Measurements from ENCODE around the gene CDON. TPM values are rescaled to one million over a fixed set of nuclear protein-coding genes. Genes with fewer than 3 reads are reported as not detected.

CDON gene, protein sequence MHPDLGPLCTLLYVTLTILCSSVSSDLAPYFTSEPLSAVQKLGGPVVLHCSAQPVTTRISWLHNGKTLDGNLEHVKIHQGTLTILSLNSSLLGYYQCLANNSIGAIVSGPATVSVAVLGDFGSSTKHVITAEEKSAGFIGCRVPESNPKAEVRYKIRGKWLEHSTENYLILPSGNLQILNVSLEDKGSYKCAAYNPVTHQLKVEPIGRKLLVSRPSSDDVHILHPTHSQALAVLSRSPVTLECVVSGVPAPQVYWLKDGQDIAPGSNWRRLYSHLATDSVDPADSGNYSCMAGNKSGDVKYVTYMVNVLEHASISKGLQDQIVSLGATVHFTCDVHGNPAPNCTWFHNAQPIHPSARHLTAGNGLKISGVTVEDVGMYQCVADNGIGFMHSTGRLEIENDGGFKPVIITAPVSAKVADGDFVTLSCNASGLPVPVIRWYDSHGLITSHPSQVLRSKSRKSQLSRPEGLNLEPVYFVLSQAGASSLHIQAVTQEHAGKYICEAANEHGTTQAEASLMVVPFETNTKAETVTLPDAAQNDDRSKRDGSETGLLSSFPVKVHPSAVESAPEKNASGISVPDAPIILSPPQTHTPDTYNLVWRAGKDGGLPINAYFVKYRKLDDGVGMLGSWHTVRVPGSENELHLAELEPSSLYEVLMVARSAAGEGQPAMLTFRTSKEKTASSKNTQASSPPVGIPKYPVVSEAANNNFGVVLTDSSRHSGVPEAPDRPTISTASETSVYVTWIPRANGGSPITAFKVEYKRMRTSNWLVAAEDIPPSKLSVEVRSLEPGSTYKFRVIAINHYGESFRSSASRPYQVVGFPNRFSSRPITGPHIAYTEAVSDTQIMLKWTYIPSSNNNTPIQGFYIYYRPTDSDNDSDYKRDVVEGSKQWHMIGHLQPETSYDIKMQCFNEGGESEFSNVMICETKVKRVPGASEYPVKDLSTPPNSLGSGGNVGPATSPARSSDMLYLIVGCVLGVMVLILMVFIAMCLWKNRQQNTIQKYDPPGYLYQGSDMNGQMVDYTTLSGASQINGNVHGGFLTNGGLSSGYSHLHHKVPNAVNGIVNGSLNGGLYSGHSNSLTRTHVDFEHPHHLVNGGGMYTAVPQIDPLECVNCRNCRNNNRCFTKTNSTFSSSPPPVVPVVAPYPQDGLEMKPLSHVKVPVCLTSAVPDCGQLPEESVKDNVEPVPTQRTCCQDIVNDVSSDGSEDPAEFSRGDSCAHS (N-terminal part only)
- total RNA-seq (2022; extraction: Qiagen RNA extraction; ENCODE audit: low read depth): 2.0 to 3.7 TPM (median 2.8 TPM) in 5 replicates

DNA sequence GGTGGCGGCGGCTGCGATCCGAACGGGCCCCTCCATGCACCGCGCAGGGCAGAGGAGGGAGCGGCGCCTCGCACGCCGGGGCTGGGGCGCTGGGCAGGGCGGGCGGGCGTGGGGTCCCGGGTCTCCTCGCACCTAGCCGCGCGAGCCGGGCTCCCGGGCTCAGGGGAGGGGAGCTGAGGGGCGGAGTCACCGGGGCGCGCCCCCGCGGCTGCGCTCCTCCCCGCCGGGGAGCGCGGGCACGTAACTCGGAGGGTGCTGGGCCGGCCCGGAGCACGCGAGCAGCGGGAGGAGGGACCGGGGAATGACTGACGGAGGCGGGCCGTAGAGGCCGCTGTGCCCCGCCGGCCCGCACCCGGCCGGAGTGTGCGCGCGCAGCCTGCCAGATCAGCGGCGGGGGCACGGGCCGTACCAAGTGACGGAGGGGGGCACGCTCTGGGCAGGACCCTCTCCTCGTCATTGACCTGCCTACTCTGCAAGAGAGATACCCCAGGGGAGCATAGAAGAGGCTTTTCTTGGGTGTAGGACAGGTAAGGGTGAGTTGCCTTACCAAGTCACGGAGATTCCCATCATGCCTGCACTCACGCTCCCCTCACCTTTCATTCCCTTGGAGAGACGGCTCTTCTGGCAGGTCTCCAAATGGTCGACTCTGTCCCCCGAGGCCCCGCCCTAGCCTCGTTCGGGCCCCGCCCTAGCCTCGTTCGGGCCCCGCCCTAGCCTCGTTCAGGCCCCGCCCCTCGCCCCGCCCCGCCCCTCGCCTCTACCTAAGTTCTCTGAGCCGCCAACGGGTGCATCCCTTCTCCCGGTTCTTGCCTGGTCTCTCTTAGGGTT is at the start of gene CDON:
Gene CDON (minus strand): TSS at position 188 of the 828 bp plus-strand sequence. CDS start 39,390 bp downstream, outside the sequence.

DNA sequence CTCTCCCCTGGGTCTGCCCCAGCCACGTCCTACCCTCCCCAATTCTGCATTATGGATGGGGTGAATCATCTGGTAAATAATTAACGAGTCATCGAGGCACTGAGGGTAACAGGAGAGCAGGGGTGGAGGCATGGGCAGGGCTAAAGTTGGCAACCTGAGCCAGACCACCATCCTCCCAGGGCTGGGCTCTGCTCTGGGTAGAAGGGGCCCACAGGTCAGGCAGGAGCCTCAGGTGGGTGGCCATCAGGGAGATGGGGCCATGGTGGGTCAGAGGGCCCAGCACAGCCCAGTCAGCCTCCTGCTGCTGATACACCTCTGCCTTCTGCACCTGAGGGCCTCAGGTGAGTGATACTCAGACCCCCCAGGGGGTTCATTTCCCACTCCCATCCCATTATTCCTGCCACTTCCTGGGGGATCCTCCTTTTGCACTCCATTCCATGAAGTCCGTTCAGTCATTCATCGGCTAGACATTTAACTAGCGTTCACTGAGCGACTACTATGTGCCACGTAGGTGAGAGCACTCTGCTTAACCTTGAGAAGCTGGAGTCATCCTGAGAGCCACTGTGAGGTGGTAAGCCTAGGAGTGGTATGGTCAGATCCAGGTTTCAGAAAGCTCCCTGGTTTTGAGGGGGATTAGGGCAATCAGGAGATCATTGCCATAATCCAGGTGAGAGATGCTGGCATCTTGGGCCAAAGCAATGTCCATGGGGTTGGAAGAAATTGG is 116.7 kb downstream of the CDON start, which contains the start of gene VSIG10L2:
Gene VSIG10L2 (plus strand): TSS at position 248 of the 724 bp plus-strand sequence. CDS start 12 bp downstream, at position 260.

Other genes with a start within 250 kb of the CDON start
- not detected in 5 replicates for gene PATE4, start 229.6 kb downstream of the CDON start, total RNA-seq (2022; extraction: Qiagen RNA extraction; ENCODE audit: low read depth)
- gene HYLS1, start 175.2 kb downstream of the CDON start, total RNA-seq (2022; extraction: Qiagen RNA extraction; ENCODE audit: low read depth): 15.8 to 17.6 TPM (median 16.2 TPM) in 5 replicates
- 6.6 to 14.5 TPM (median 7.6 TPM) in 5 replicates for gene PUS3, start 159.7 kb downstream of the CDON start, total RNA-seq (2022; extraction: Qiagen RNA extraction; ENCODE audit: low read depth)
- 0.02 to 0.05 TPM in 2 of 5 replicates, not detected in the others for gene DDX25, start 158.4 kb downstream of the CDON start, total RNA-seq (2022; extraction: Qiagen RNA extraction; ENCODE audit: low read depth)
- gene VSIG10L2, start 116.8 kb downstream of the CDON start, total RNA-seq (2022; extraction: Qiagen RNA extraction; ENCODE audit: low read depth): not detected in 5 replicates
- 18.0 to 19.3 TPM (median 18.9 TPM) in 5 replicates for gene RPUSD4, start 148.8 kb upstream of the CDON start, total RNA-seq (2022; extraction: Qiagen RNA extraction; ENCODE audit: low read depth)
- gene FAM118B, start 148.9 kb upstream of the CDON start, total RNA-seq (2022; extraction: Qiagen RNA extraction; ENCODE audit: low read depth): 14.9 to 16.5 TPM (median 15.5 TPM) in 5 replicates
- 60.5 to 65.4 TPM (median 64.0 TPM) in 5 replicates for gene SRPRA, start 206.0 kb upstream of the CDON start, total RNA-seq (2022; extraction: Qiagen RNA extraction; ENCODE audit: low read depth)
- 21.9 to 25.0 TPM (median 23.2 TPM) in 5 replicates for gene FOXRED1, start 206.3 kb upstream of the CDON start, total RNA-seq (2022; extraction: Qiagen RNA extraction; ENCODE audit: low read depth)
- 5.7 to 7.3 TPM (median 6.7 TPM) in 5 replicates for gene TIRAP, start 220.2 kb upstream of the CDON start, total RNA-seq (2022; extraction: Qiagen RNA extraction; ENCODE audit: low read depth)
- gene DCPS, start 241.2 kb upstream of the CDON start, total RNA-seq (2022; extraction: Qiagen RNA extraction; ENCODE audit: low read depth): 18.4 to 20.6 TPM (median 19.3 TPM) in 5 replicates

Measured in A549 treated with CpdA at 1 μM for 4 hours (cell line).